Activated CD8-positive, alpha-beta memory T cell treated with anti-CD3 and anti-CD28 coated beads, Interleukin-2, amount 50 U/mL, for 48 hours (primary cell): ENCODE measurements around the gene KCNQ1OT1.

Experiments
- DNase-seq: peaks from one replicate; pipeline ENCODE4 v3.0.0-alpha.2; 2020

KCNQ1OT1 gene

DNA sequence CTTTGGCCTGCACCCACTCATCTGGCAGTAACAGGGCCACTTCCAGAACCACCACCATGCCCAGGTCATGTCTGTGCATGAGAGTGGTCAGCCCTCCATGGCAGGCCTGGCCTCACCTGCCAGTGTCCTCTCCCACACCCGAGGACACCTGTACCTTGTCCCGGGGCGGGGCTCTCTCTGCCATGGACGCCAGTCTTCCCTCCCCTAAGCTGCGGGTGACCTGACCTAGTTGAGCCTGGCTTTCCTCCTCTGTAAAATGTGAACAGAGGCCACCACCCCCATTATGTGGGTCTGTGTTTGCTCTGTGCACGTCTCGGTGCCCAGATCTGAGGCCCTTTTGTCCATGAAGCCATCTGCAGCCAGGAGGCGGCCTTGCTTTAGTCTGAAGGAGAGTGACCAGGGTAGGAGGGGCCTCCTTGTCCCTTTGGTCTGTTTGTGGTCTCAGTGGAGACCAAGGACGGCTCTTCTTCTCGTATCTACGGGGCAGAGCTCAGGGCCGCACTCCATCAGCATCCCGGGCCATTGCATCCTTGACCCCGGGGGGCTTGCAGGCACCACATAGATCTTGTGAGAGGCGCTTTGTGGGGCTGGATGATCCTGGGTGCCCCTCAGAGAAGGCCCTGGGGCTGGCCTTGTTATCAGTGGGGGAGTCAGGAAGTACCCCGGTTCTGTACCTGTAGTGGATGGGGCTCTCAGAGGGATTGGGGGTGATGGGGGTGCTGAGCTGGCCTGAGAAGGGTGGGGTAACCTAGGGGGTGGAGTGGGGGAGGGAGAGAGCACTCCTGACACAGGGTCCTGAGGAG lies 133.4 kb downstream of the KCNQ1OT1 start:
- DNase-seq, result no peak

DNA sequence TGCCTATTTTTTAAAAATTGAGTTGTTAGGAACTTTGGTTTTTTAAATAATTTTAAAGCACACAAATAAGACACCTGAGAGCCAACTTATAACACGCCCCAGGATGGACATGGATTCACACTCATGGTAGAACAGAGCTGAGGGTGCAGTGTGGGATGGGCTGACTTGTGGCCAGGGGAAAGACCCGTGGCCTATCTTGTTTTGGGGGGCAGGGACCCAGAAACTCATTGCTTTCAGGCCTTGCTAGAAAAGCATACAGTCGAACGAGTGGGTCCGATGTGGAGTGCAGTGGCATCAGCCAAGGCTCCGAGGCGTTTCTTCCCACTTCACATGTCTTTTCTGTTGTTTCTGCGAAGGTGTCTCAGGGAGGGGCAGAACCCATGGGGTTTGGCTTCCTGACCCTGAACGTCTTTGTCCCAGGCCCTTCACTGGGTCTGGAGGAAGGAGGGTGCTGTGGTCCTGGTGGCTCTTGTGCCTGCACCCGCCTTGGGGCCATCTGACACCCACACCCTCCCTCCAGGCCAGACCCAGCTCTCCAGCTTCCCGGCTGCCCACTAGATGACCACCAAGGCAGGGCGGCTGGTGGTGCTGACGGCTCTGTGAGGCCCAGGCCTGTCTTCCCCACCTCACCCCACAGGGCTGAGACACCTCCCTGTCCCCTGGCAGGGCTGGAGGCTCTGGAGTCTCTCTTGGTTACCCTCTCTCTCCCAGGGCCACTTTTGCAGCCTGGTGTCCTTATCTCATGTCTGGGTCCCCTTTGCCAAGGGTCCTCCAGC lies 134.2 kb downstream of the KCNQ1OT1 start:
- DNase-seq, result no peak

DNA sequence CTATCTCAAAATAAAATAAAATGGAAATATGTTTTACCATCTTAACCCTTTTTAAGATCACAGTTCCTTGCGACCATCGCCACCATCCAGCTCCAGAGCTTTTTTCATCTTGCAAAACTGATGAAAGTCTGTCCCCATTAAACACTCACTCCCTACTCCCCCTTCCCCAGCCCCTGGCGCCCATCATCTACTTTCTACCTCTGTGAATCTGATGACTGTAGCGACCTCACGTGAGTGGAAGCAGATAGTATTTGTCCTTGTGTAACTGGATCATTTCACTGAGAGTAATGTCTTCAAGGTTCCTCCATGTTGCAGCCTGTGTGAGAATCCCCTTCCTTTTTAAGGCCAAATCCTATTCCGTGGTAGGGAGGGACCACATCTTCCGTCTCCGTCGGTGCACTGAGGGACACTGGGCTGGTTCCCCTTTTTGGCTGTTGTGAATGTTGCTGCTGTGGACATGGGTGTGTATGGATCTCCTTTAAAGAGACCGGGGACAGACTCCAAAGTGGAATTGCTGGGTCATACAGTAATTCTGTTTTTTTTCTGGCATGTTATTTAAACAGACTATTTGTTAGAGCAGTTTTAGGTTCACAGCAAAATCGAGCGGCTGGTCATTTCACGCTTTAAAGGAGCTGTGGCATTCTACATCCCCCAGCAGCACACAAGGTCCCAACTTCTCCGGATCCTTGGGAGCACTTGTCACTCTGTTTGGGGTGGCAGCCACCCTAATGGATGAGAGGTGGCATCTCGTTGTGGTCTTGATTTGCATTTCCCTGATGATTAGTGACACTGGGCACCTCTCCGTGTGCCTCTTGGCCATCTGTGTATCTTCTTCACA lies 135.0 kb downstream of the KCNQ1OT1 start:
- no peak for DNase-seq

DNA sequence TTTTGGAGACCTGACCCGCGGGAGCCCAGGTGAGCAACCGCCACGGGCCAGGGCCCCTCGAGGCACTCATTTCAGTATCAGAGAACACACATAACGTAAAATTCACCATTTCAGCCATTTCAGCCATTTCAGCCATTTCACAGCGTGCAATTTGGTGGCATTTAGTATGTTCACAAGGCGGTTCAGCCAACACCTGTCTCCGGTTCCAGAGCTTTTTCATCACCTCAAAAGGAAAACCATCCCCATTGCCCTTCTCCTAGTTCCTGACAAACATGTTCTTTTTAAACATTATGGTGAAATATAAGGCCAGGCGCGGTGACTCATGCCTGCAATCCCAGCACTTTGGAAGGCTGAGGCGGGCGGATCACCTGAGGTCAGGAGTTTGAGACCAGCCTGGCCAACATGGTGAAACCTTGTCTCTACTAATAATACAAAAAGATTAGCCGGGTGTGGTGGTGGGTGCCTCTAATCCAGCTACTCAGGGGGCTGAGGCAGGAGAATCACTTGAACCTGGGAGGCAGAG lies 135.7 kb downstream of the KCNQ1OT1 start:
- no peak for DNase-seq

DNA sequence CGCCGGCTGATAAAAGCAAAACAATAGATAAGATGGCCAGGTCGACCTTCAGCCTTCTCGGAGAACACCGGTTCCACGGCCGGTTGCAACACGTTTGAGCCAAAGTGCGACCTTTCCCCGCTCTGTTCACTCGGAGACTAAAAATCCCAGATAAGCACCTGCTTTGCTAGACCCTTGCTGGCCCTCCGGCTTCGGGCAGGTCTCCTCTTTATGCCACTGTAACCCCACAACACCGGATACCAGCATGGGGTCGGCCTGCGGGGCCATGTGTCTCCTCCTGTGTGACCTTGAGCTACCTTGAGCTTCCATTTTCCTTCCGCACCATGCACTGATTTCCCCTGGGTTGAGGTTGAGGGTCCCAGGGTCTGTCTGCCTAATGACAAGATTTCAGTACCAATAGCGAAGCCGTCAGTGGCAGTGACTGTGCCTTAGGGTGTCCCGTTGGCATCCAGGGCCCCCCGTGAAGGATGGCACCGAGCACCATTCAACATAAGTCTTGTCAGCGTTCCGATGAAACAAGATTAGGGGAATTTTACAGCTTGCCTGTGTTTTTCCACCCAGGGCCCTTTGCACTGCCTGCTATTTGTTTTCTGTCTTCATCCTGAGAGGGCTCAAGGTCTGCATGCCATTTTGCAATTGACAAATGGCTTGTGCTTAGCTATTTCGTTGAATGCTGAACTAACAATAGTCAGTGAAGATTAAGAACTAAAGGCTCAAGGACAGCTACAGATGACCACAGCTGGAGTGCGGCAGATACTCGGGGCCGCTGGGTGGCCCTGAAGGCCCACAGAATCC lies 136.4 kb downstream of the KCNQ1OT1 start:
- DNase-seq, result no peak

DNA sequence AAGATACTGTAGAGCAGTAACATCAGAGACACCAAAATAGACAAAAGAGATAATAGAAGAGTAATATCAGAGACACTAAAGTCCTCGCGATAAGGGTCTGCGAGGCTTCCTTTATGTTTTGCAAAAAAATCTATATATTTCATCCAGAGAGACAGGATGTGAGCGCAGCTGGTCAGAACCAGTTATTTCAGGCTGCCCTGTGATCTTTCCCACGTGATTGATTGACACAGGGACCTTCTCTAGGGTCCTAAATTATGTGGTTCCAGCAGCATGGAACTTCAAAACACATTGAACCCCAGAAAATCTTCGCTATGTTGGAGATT lies 136.9 kb downstream of the KCNQ1OT1 start:
- no peak for DNase-seq

DNA sequence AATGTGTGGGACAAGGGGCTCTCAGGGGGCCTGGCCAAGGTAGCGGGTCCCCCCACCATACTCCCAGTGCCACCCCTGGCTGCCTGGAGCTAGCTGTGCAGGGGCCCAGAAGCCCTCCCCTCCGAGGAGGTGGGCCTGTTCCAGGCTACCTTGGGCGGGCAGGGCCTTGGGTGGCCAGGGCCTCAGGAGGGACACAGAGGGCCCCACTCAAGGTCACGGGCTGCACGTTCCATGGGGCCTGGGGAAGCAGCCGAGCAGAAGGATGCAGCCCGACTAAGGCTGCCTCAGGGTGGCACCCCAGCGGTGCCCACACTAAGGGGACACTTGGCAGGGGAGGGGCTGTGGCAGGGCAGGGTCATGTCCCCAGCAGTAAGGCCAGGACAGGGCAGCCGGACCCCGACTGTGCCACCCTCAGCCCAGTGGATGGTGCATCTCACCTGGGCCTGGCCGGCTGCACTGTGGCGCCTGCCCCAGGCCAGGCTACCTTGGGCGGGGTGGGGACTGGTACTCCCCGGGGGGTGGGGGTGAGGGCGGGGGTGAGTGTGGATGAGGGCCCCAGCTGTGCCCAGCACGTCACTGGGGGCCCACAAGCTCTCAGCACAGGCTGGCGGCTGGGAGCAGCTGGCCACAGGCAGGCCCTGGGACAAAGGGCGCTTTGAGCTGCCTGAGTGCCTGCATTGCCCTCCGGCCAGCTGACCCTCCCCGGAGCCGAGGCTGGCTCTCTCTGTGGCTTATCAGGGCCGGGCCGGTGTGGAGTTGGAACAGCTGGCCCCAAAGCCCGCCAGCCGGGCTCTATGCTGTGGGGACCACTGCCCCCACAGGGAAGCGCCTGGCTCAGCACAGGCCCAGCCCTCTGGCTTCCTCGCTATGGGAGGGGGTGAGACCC lies 137.9 kb downstream of the KCNQ1OT1 start:
- no peak for DNase-seq

DNA sequence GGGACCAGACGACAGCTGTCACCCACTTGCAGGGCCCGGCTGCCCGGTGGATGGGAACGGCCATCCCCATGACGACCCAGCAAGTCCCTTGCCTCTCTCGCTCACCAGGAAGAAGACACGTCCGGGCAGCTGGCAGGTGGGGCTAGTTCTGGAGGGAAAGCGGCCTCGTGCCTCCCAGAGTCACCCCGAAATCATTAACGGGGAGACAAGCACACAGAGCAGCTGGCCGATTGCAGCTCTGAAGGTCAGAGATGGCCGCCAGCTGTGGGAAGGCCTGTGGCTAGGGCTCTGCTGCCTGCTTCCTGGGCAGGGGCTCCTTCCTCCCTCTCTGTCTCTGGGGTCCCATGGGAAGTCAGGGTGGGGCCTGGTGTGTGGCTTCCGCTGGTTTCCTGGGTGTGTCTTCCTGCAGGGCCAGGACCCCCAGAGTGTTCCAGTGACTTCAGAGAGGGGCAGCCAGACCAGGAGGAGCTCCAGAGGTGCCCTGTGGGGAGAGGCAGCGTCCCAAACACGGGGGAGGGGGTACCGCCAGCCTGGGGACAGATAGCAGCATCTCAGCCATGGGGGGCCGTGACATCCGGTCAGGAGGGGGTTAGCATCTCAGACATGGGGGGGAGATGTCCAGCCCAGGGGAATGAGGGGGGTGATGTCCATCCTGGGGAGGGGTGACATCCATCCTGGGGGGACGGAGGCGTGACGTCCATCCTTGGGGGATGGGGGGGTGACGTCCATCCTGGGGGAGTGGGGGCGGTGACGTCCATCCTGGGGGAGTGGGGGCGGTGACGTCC lies 140.1 kb downstream of the KCNQ1OT1 start:
- no peak for DNase-seq

DNA sequence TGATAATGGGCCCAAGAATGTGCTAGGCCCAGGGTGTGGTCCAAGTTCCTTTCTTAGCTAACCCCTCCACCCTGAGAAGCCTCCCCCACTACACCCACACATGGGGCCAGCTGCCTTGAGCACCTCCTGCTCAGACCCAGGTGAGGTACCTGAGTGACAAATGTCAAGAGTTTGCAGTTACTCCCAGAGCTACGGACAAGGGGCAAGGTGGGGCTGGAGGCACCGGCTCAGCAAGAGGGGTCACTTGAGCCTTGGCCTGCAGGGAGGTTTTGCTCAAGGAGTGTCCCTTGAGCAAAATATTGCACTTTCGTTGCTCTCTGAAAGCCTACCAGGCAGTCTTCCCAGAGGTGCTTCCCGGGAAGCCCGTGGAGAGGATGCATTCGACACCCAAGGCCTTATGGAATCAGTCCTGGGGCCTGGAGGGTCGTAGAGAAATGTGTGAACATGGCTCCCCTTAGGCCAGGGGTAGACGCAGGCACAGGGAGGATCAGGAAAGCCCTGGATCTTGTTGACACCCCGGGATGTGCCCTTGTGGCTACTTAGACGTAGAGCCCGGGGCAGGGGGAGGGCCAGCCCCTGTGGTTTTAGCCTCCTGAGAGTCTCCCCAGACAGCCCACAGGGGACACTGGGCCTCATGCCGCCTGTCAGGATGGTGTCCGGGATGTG lies 140.8 kb downstream of the KCNQ1OT1 start:
- no peak for DNase-seq

DNA sequence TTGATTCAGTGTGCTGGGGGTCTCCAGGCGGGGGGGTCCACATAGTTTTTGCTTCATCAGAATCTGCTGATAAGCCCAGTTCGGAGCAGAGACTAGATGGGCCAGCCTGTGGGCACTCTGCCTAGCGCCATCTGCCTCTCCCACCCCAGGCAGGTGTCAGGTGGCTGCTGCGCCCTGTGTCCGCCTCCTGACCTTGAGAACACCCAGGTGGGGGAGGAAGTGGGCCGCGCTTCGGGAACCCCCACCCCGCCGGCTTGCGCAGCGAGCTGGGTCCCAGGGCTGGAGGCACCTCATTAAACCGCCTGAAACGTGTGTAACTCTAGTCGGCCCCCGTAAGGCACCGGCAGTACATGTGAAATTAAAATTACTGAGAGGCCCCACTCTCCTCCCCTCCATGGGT lies 141.4 kb downstream of the KCNQ1OT1 start:
- no peak for DNase-seq
